Nephron progenitor cell (in vitro differentiated cells): ENCODE data around the gene ADPRS.
A peak's percentile ranks its signal among the peaks of the same experiment; 100 is the strongest.

Experiments
- DNase-seq: peaks from one replicate; pipeline ENCODE4 v3.0.0; 2021
- H3K27ac Mint-ChIP-seq: 2 replicates; pipeline ENCODE4 v1.8.0; 2021; ENCODE audit warnings: mild to moderate bottlenecking, moderate library complexity, mixed read lengths
- H3K27me3 Mint-ChIP-seq: 2 replicates; pipeline ENCODE4 v1.8.0; 2021; ENCODE audit warnings: mild to moderate bottlenecking, low read depth, mixed read lengths; ENCODE audit not compliant: poor library complexity
- H3K36me3 Mint-ChIP-seq: 2 replicates; pipeline ENCODE4 v1.8.0; 2021; ENCODE audit warnings: low read depth, mixed read lengths
- H3K4me1 Mint-ChIP-seq: 2 replicates; pipeline ENCODE4 v1.8.0; 2021; ENCODE audit warnings: mixed read lengths
- H3K4me3 Mint-ChIP-seq: 2 replicates; pipeline ENCODE4 v1.8.0; 2021; ENCODE audit warnings: mild to moderate bottlenecking, moderate library complexity, mixed read lengths
- H3K9me3 Mint-ChIP-seq: 2 replicates; pipeline ENCODE4 v1.8.0; 2021; ENCODE audit warnings: mild to moderate bottlenecking, moderate library complexity, mixed read lengths
- CTCF ChIP-seq: fragments of 200-600 bp; sonication (generic); IDR thresholded peaks from 2 replicates; pipeline ENCODE4 v1.5.0; 2021; ENCODE audit warnings: antibody characterized with exemption

The ADPRS gene

GRCh38 chr1:36085686-36086526 is 2.8 kb upstream of the ADPRS start:
- Mint-ChIP-seq H3K27ac (no peak overlapping the region), H3K27me3 (peaks cover 11% of the 10 kb centered on the region), H3K9me3 (no peaks in the 10 kb centered on the region), H3K4me1 (peaks cover 25% of the 10 kb centered on the region), H3K36me3 (peaks cover 4% of the 10 kb centered on the region), H3K4me3 (peak overlapping the region; percentile 7)
- TF ChIP-seq CTCF = no peak
- DNase-seq = no peak

GRCh38 chr1:36086529-36087232 is 2.0 kb upstream of the ADPRS start:
- Mint-ChIP-seq H3K36me3 (peaks cover 8% of the 10 kb centered on the region), H3K4me3 (peak overlapping the region; percentile 9), H3K27ac (peak overlapping the region; percentile 10), H3K4me1 (peaks cover 25% of the 10 kb centered on the region), H3K27me3 (peaks cover 14% of the 10 kb centered on the region), H3K9me3 (no peaks in the 10 kb centered on the region)
- DNase-seq = no peak
- no peak for TF ChIP-seq CTCF

- peak overlapping the region; percentile 10 for H3K27ac Mint-ChIP-seq
- H3K4me3 Mint-ChIP-seq = peak overlapping the region; percentile 96
- DNase-seq = no peak
- TF ChIP-seq CTCF = no peak
- peaks cover 25% of the 10 kb centered on the region for H3K4me1 Mint-ChIP-seq
- H3K9me3 Mint-ChIP-seq = no peaks in the 10 kb centered on the region
- peaks cover 14% of the 10 kb centered on the region for H3K27me3 Mint-ChIP-seq
- H3K36me3 Mint-ChIP-seq = peaks cover 9% of the 10 kb centered on the region
These were observed 1.2 kb upstream of the ADPRS start for GRCh38 chr1:36087233-36088123.

GRCh38 chr1:36088265-36088576 is 471 bp upstream of the ADPRS start:
- Mint-ChIP-seq H3K9me3 (no peaks in the 10 kb centered on the region), H3K27ac (no peak overlapping the region), H3K27me3 (peaks cover 11% of the 10 kb centered on the region), H3K4me3 (peak overlapping the region; percentile 96), H3K4me1 (peaks cover 25% of the 10 kb centered on the region), H3K36me3 (peaks cover 11% of the 10 kb centered on the region)
- no peak for DNase-seq
- TF ChIP-seq CTCF = no peak

GRCh38 chr1:36089393-36090121 is 865 bp downstream of the ADPRS start:
- Mint-ChIP-seq H3K27ac (peak overlapping the region; percentile 88), H3K27me3 (peaks cover 6% of the 10 kb centered on the region), H3K36me3 (peaks cover 18% of the 10 kb centered on the region), H3K4me1 (peaks cover 23% of the 10 kb centered on the region), H3K4me3 (peak overlapping the region; percentile 96), H3K9me3 (no peaks in the 10 kb centered on the region)
- DNase-seq = peak; percentile 40
- no peak for TF ChIP-seq CTCF
